Measurements from ENCODE around the gene GPR39.

The GPR39 gene

DNA sequence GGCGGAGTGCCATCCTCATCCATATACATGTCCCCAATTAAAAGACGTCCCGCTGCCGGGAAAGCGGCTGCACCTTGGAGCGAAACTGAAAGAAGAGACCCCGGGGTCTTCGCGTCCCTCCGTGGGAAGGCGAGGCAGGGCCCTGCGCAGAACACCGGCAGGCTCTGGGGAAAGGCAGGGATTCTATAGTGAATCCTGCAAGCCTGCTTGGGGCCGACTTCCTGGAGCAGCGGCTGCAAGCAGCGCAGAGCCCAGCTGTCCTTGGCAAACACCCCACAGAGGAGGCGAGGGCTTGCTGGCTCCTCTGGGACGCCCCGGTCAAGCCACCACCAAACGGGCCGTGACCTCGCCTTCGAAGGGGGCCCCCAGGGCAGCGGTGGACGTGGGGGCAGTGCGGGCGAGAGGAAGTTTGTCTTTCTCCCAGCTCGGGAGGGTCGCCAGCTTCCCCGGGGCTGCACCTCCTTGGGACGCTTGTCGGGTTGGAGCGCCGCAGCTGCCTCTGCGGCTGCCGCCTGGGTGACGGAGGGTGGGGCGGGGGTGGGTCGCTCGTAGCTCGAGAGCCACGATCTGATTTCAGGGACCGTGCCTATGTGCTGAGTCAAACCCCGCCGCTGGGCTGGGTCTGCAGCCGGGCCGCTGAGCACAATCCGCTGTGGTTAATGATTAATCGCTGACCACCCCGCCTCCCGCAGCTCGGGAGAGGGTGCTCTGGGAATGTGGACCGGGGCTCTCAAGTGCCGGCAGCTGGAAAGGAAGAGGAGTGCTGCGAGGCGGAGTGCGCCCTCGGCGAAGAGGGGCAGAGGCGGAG, 486 bp upstream of the GPR39 start:
- POLR2A ChIA-PET = interaction anchor here (0.6 to 1.6 kb wide), 2 partner anchors 9 to 109 kb away, joined by 3 to 7 read pairs; no protein-coding TSS in a partner anchor
- H3K4me3 ChIP-seq (ENCODE audit: low read depth, low read length) = peak overlapping the region; percentile 67
- peak; percentile 83 for DNase-seq (ENCODE audit: low read depth, low spot score)
- CTCF ChIA-PET = no interaction called here
- TF ChIP-seq, protein P1, sequence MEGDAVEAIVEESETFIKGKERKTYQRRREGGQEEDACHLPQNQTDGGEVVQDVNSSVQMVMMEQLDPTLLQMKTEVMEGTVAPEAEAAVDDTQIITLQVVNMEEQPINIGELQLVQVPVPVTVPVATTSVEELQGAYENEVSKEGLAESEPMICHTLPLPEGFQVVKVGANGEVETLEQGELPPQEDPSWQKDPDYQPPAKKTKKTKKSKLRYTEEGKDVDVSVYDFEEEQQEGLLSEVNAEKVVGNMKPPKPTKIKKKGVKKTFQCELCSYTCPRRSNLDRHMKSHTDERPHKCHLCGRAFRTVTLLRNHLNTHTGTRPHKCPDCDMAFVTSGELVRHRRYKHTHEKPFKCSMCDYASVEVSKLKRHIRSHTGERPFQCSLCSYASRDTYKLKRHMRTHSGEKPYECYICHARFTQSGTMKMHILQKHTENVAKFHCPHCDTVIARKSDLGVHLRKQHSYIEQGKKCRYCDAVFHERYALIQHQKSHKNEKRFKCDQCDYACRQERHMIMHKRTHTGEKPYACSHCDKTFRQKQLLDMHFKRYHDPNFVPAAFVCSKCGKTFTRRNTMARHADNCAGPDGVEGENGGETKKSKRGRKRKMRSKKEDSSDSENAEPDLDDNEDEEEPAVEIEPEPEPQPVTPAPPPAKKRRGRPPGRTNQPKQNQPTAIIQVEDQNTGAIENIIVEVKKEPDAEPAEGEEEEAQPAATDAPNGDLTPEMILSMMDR (IDR thresholded peaks at IDR 0.05; ENCODE audit: insufficient read depth, low read length, missing control alignments) = no peak

DNA sequence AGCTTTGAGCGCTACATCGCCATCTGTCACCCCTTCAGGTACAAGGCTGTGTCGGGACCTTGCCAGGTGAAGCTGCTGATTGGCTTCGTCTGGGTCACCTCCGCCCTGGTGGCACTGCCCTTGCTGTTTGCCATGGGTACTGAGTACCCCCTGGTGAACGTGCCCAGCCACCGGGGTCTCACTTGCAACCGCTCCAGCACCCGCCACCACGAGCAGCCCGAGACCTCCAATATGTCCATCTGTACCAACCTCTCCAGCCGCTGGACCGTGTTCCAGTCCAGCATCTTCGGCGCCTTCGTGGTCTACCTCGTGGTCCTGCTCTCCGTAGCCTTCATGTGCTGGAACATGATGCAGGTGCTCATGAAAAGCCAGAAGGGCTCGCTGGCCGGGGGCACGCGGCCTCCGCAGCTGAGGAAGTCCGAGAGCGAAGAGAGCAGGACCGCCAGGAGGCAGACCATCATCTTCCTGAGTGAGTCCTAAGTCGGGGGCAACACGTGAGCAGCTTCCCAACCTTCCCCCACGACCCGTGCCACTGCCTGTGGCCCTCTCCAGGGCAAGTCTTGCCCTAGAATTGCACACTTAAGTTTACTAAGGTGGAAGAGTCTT, 928 bp downstream of the GPR39 start:
- ChIA-PET CTCF (no interaction called here), POLR2A (interaction anchor here (0.6 kb wide), 1 partner anchor 260 kb away, joined by 3 read pairs; no protein-coding TSS in a partner anchor)
- no peak overlapping the region for H3K4me3 ChIP-seq (ENCODE audit: low read depth, low read length)
- TF ChIP-seq, protein P1 (IDR thresholded peaks at IDR 0.05; ENCODE audit: insufficient read depth, low read length, missing control alignments) = no peak
- DNase-seq (ENCODE audit: low read depth, low spot score) = no peak

- ChIA-PET POLR2A (no interaction called here), CTCF (interaction anchor here (3.3 kb wide), 1 partner anchor 19 kb away, joined by 16 read pairs; no protein-coding TSS in a partner anchor)
- DNase-seq (ENCODE audit: low read depth, low spot score) = no peak
- no peak overlapping the region for H3K4me3 ChIP-seq (ENCODE audit: low read depth, low read length)
- TF ChIP-seq, protein P1 (IDR thresholded peaks at IDR 0.05; ENCODE audit: insufficient read depth, low read length, missing control alignments) = no peak
Measured at GRCh38 chr2:132419235-132419634, 2.6 kb downstream of the GPR39 start.

GRCh38 chr2:132419941-132420340, 3.3 kb downstream of the GPR39 start:
- H3K4me3 ChIP-seq (ENCODE audit: low read depth, low read length) = no peak overlapping the region
- CTCF ChIA-PET = interaction anchor here (0.6 to 3.3 kb wide), 2 partner anchors 19 to 337 kb away, joined by 3 to 16 read pairs; no protein-coding TSS in a partner anchor
- POLR2A ChIA-PET = no interaction called here
- DNase-seq (ENCODE audit: low read depth, low spot score) = no peak
- TF ChIP-seq, protein P1 (IDR thresholded peaks at IDR 0.05; ENCODE audit: insufficient read depth, low read length, missing control alignments) = no peak

DNA sequence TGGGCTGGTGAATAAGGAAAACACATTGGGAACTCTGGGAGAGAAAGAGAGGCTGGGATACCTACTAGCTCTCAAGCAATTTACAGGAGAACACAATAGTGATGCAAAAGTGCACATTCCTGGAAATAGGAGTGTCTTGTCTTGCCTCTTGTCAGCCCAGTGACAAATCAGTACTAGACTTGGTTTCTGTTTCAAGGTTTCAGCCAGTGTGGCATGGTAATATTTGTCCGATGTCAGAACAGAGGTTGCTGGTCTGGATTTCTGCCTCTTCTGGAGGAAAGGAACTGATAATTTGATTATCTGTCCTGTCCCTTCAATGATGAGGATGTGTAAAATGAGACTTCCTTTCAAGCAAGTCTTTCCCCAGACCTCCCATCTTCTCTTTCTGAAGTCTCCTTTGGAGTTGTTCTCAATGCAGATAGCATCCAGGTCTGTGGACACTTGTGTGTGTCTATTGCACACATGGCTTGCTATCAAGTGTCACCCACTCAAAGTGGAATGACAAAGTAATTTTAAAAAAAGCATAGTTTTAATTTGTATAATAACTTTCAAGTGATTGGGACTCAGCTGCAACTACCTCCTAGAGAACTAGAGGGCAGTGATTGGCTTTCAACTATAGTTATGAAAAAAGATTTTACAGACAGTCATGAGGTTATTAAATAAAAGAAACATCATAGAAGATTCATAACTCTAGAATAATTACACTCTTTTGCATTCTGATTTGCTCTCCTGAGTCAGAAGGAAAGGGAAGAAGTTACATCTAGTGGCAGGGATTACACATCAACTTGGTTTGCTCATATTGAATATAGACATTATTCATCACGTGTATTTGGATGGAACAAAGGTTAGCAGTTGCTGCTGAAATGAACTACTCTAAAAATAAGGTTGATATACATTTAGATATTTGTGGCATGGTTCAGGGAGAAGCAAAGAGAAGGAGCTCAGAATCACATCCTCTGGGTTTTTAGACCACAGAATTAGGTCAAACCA, 4.5 kb downstream of the GPR39 start:
- CTCF ChIA-PET = interaction anchor here (1.0 to 3.3 kb wide), 4 partner anchors 12 to 28 kb away, joined by 3 to 16 read pairs (median 4); no protein-coding TSS in a partner anchor
- DNase-seq (ENCODE audit: low read depth, low spot score) = no peak
- POLR2A ChIA-PET = no interaction called here
- TF ChIP-seq, protein P1 (IDR thresholded peaks at IDR 0.05; ENCODE audit: insufficient read depth, low read length, missing control alignments) = no peak
- no peak overlapping the region for H3K4me3 ChIP-seq (ENCODE audit: low read depth, low read length)
